D721Med (cell line): ENCODE measurements around the gene CLP1.

Experiments
- DNase-seq: peaks from one replicate; pipeline ENCODE4 v3.0.0; 2011; ENCODE audit warnings: low spot score; ENCODE audit not compliant: insufficient read length
- FAIRE-seq: peaks from 2 replicates; lab custom pipeline; 2011; peaks lifted over from hg19 to GRCh38; lab: Jason Lieb, UNC
- TF ChIP-seq, protein P1 (sequence below): IDR thresholded peaks from 2 replicates; pipeline ENCODE4 v1.5.1; 2012; ENCODE audit warnings: mild to moderate bottlenecking, control low read depth; ENCODE audit not compliant: insufficient read depth; ENCODE audit errors: missing control alignments

The CLP1 gene

DNA sequence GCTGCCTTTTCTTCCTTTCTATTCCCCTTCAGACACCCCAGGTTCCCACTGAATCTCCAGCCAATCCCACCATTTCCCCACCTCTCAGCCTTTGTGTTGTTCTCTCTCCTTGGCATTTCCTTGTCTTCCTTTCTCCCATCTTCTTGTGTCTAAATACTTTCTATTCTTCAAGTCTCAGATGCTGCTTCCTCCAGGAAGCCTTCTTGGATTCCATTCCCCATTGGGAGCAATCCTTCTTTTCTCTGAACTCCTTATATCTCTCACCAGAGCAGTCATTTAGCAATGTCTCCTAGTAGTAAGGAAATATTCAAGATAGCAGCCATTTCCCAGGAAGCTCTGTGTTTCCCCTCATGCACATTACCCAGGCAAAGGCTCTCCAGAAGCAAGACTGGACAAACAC is 23.3 kb upstream of the CLP1 start:
- FAIRE-seq = no peak

GRCh38 chr11:57635246-57635645 is 22.3 kb upstream of the CLP1 start:
- TF ChIP-seq, protein P1, sequence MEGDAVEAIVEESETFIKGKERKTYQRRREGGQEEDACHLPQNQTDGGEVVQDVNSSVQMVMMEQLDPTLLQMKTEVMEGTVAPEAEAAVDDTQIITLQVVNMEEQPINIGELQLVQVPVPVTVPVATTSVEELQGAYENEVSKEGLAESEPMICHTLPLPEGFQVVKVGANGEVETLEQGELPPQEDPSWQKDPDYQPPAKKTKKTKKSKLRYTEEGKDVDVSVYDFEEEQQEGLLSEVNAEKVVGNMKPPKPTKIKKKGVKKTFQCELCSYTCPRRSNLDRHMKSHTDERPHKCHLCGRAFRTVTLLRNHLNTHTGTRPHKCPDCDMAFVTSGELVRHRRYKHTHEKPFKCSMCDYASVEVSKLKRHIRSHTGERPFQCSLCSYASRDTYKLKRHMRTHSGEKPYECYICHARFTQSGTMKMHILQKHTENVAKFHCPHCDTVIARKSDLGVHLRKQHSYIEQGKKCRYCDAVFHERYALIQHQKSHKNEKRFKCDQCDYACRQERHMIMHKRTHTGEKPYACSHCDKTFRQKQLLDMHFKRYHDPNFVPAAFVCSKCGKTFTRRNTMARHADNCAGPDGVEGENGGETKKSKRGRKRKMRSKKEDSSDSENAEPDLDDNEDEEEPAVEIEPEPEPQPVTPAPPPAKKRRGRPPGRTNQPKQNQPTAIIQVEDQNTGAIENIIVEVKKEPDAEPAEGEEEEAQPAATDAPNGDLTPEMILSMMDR = no peak
- FAIRE-seq (no peak), DNase-seq (no peak)

More for the DNA sequence above, 23.3 kb upstream of the CLP1 start:
- DNase-seq = no peak
- TF ChIP-seq, protein P1 = no peak

DNA sequence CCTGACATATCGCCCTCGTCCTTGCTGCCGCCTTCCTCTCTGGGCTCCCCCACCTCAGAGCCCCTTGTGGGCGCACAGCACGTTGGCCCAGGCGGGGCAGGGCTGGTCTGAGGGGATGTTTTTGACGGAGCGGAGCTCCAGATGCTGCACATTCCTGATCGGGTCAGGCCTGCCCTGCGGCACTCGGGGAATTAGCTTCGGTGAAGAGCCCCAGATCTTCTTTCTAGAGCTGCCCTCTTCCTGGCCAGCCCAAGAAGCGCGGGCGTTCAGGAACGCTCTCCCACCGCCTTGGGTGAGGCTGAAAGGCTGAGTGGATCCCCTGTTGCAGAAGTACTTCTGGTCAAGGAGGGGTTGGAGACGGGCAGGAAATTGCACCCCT is 19.9 kb upstream of the CLP1 start:
- TF ChIP-seq, protein P1 = no peak
- no peak for FAIRE-seq
- no peak for DNase-seq

GRCh38 chr11:57638005-57638781 is 19.4 kb upstream of the CLP1 start:
- peak; percentile 99 for DNase-seq
- TF ChIP-seq, protein P1 = no peak
- FAIRE-seq = peak; percentile 16

- no peak for DNase-seq
- FAIRE-seq = no peak
- TF ChIP-seq, protein P1 = no peak
These were observed 18.7 kb upstream of the CLP1 start for GRCh38 chr11:57638811-57639320.

GRCh38 chr11:57639321-57640067 is 18.1 kb upstream of the CLP1 start:
- DNase-seq = no peak
- FAIRE-seq = no peak
- TF ChIP-seq, protein P1 = no peak
